ENCODE data around the gene EEFSEC. TPM values are rescaled to one million over a fixed set of nuclear protein-coding genes. Genes with fewer than 3 reads are reported as not detected.
A peak's percentile ranks its signal among the peaks of the same experiment; 100 is the strongest.

The EEFSEC gene
- total RNA-seq, 1 experiment from 2014 or later, result 10.6 TPM

GRCh38 chr3:128269796-128270195 is 116.5 kb downstream of the EEFSEC start:
- Histone ChIP-seq H3K4me1 (peaks cover 5% of the 10 kb centered on the region; the same call in 1 of the 2 replicates), H3K27ac (no peak overlapping the region), H3K9me3 (replicated peaks) (no peaks in the 10 kb centered on the region), H3K27me3 (no peaks in the 10 kb centered on the region), H3K4me3 (no peak overlapping the region), H3K36me3 (no peaks in the 10 kb centered on the region)
- no peak for DNase-seq

GRCh38 chr3:128270559-128271492 is 117.5 kb downstream of the EEFSEC start:
- no peaks in the 10 kb centered on the region for H3K36me3 ChIP-seq
- H3K4me1 ChIP-seq, result peaks cover 5% of the 10 kb centered on the region
- no peak for DNase-seq
- no peaks in the 10 kb centered on the region for H3K9me3 ChIP-seq (replicated peaks)
- no peaks in the 10 kb centered on the region for H3K27me3 ChIP-seq
- no peak overlapping the region for H3K27ac ChIP-seq
- no peak overlapping the region for H3K4me3 ChIP-seq

- Histone ChIP-seq H3K27ac (no peak overlapping the region), H3K9me3 (replicated peaks) (no peaks in the 10 kb centered on the region), H3K4me1 (peaks cover 6% of the 10 kb centered on the region; the same call in 1 of the 2 replicates), H3K27me3 (no peaks in the 10 kb centered on the region), H3K36me3 (no peaks in the 10 kb centered on the region), H3K4me3 (no peak overlapping the region)
- no peak for DNase-seq
Observed at GRCh38 chr3:128271536-128272332, 118.5 kb downstream of the EEFSEC start.

DNA sequence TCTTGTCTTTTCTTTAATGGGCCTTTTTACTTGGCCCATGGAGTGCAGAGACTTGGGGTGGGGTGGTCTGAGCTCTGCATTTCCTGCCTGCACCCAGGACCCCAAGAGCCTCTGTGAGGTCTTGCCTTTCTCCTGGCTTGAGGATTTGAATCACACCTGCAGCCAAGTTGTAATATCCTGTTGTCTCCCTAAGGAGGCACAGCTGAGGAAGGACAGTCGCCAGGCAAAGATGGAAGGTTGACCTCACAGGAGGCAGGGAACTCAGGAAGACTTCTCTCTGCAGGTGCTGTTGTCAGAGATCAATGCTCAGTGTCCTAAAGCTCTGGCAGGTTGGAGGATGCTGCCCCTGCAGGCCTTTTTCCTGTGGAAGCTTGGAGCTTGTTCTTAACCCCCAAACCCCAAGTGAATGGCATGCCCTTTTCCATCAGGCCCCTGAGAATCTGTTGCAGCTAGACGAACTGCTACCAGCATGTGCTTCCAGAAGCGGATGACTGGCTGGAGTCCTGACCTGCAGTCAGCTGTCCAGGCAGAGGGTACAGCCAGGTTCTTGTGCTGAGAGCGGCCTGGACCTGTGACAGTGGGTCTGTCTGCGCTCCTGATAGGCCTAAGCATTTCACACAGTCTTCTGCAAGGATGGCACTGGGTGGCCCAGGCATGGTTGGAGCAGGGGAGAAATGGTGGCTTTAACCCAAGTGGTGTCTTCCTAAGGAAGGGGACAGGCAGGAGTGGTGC is 120.0 kb downstream of the EEFSEC start:
- Histone ChIP-seq H3K27ac (no peak overlapping the region), H3K4me1 (peaks cover 17% of the 10 kb centered on the region), H3K4me3 (no peak overlapping the region), H3K36me3 (no peaks in the 10 kb centered on the region), H3K27me3 (no peaks in the 10 kb centered on the region), H3K9me3 (replicated peaks) (no peaks in the 10 kb centered on the region)
- DNase-seq, result no peak

- no peaks in the 10 kb centered on the region for H3K36me3 ChIP-seq
- no peak overlapping the region for H3K4me3 ChIP-seq
- no peaks in the 10 kb centered on the region for H3K27me3 ChIP-seq
- H3K4me1 ChIP-seq, result peaks cover 22% of the 10 kb centered on the region
- H3K9me3 ChIP-seq (replicated peaks), result no peaks in the 10 kb centered on the region
- H3K27ac ChIP-seq, result no peak overlapping the region
- DNase-seq, result no peak
Observed at GRCh38 chr3:128273841-128274573, 120.7 kb downstream of the EEFSEC start.

- DNase-seq, result no peak
- no peak overlapping the region for H3K27ac ChIP-seq
Observed at GRCh38 chr3:128274837-128275236, 121.6 kb downstream of the EEFSEC start.

DNA sequence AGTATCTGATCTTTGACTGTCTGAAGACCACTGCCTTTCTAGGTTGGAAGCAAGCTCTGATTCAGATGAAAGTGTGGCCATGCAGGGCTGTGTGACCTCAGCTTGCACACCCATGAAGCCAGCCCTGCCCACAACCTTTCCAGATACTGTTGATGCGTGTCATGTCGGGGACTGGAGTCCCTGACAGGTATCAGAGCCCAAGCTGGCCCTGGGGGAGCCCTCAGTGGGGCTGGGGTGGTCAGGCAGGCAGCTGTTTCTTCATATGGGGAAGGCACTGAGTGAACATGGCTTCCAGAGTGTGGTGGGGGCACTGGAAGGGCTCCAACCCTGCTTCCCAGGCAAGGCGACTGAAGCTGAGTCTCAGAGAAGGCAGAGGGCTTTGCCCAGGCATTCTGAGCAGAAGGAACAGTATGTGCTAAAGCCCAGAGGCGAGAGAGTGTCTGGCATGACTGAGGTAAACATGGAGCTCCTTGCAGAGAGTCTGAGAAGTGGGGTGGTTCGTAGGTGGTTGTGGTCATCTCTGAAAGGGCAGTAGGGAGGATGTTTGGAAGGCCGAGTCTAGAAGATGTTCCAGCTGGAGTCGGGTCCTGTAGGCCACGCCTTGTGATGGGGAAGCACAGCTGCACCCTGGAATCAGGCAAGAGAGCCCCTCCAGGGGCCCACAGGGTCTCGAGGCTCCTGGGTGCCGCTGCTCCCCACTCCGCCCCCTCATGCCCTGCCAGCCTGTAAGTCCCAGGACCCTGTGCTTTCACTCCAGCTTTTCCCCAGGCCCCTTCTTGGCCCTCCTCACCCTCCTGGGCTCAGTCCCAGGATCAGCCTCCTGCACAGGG is 122.2 kb downstream of the EEFSEC start:
- Histone ChIP-seq H3K4me3 (no peak overlapping the region), H3K27me3 (no peaks in the 10 kb centered on the region)
- DNase-seq, result no peak

More at GRCh38 chr3:128274837-128275236, 121.6 kb downstream of the EEFSEC start:
- H3K4me1 ChIP-seq, result peaks cover 29% of the 10 kb centered on the region
- no peaks in the 10 kb centered on the region for H3K9me3 ChIP-seq (replicated peaks)
- no peaks in the 10 kb centered on the region for H3K27me3 ChIP-seq
- no peaks in the 10 kb centered on the region for H3K36me3 ChIP-seq
- H3K4me3 ChIP-seq, result no peak overlapping the region

GRCh38 chr3:128276146-128276435 is 122.8 kb downstream of the EEFSEC start:
- H3K9me3 ChIP-seq (replicated peaks), result no peaks in the 10 kb centered on the region
- H3K27me3 ChIP-seq, result no peaks in the 10 kb centered on the region
- H3K27ac ChIP-seq, result no peak overlapping the region
- DNase-seq, result no peak
- H3K36me3 ChIP-seq, result no peaks in the 10 kb centered on the region
- no peak overlapping the region for H3K4me3 ChIP-seq
- H3K4me1 ChIP-seq, result peaks cover 42% of the 10 kb centered on the region

More for the DNA sequence above, 122.2 kb downstream of the EEFSEC start:
- Histone ChIP-seq H3K4me1 (peaks cover 36% of the 10 kb centered on the region), H3K9me3 (replicated peaks) (no peaks in the 10 kb centered on the region), H3K27ac (no peak overlapping the region), H3K36me3 (no peaks in the 10 kb centered on the region)

DNA sequence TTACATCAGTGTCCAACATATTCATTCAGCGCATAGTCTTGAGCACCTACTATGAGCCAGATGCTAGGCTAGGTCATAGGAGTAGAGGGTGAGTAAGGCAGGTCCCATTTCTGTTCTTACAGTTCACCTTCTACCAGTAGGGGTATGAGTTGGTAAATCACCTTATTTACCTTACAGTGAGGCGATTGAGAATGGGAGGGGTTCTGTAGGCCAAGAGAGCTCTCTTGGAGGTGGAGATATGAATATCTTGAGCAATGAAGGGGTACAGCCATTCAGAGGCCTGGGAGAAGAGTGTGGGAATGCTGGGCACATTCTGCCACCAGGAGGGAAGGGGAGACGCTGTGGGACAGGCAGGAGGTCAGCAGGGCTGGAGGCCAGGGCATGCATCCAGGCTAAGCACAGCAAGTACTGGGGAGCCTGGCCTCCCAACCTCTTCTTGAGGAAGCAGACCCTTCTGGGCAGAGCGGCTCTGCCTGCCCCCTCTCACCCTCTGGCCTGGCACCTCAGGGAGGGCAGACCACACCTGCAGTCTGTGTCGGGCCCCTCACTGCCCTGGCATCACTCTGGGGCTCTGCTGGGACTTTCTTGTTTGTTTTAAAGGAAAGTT is 123.4 kb downstream of the EEFSEC start:
- no peaks in the 10 kb centered on the region for H3K27me3 ChIP-seq
- H3K4me3 ChIP-seq, result no peak overlapping the region
- no peaks in the 10 kb centered on the region for H3K9me3 ChIP-seq (replicated peaks)
- no peak for DNase-seq
- peaks cover 42% of the 10 kb centered on the region for H3K4me1 ChIP-seq
- no peaks in the 10 kb centered on the region for H3K36me3 ChIP-seq
- no peak overlapping the region for H3K27ac ChIP-seq

- Histone ChIP-seq H3K4me3 (no peak overlapping the region), H3K27me3 (no peaks in the 10 kb centered on the region), H3K4me1 (peaks cover 42% of the 10 kb centered on the region), H3K9me3 (replicated peaks) (no peaks in the 10 kb centered on the region), H3K36me3 (no peaks in the 10 kb centered on the region), H3K27ac (peak overlapping the region; percentile 77)
- DNase-seq, result no peak
Observed at GRCh38 chr3:128277378-128278069, 124.2 kb downstream of the EEFSEC start.

- Histone ChIP-seq H3K36me3 (no peaks in the 10 kb centered on the region), H3K27me3 (no peaks in the 10 kb centered on the region), H3K4me3 (no peak overlapping the region; the same call in 1 of the 2 replicates), H3K27ac (peak overlapping the region; percentile 77), H3K4me1 (peaks cover 42% of the 10 kb centered on the region), H3K9me3 (replicated peaks) (no peaks in the 10 kb centered on the region)
- peak in 1 of 2 experiments; percentile 50 for DNase-seq
Observed at GRCh38 chr3:128278130-128278529, 124.8 kb downstream of the EEFSEC start.

- no peaks in the 10 kb centered on the region for H3K9me3 ChIP-seq (replicated peaks)
- H3K4me1 ChIP-seq, result peaks cover 42% of the 10 kb centered on the region
- H3K36me3 ChIP-seq, result no peaks in the 10 kb centered on the region
- H3K27me3 ChIP-seq, result no peaks in the 10 kb centered on the region
- peak overlapping the region; percentile 24 for H3K4me3 ChIP-seq
- peak overlapping the region; percentile 77 for H3K27ac ChIP-seq
- DNase-seq, result peak; percentile 90 to 91
Observed at GRCh38 chr3:128278761-128279600, 125.7 kb downstream of the EEFSEC start.
